GF-D8 (cell line): ENCODE data around the gene DBN1.
A peak's percentile ranks its signal among the peaks of the same experiment; 100 is the strongest.

Experiments used
- DNase-seq: peaks from one replicate; lab custom pipeline; 2025; lab: John Stamatoyannopoulos, UW

DBN1 gene

GRCh38 chr5:177472460-177473442 lies 683 bp downstream of the DBN1 start:
- DNase-seq = no peak

DNA sequence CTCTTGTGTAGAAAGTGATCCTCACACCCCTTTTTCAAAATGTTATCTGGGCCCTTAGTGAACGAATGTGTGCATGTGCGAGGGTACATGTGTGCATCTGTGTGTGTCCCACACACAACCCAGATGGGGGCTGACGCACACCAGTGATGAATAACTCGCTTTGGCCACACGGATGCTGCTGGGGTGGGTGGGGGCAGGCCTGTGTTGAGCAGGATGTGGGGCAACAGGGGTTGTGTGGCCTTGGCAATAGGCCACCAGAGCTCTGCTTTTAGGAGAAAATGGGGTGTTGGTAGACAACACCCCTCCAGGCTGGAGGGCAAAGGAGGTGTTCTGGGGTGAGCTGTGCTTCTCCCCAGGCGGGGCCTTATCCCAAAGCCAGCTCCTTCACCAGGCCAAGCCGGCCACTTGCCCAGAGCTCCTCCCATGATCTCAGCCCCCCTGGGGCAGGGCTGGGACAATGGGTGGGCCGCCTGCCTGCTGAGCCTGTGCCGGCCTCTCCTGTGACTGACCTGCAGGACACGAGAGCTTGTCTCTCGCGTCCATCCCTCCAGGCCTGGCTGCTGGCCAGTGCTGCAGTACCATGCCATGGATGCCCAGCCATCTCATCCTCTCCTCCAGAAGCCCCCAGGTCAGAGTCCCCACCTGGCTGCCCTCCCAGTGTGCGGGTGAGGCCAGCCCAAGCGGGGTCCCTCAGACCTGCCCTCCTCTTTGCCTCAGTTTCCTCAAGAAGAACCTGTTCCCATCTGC lies 1.7 kb downstream of the DBN1 start:
- no peak for DNase-seq

DNA sequence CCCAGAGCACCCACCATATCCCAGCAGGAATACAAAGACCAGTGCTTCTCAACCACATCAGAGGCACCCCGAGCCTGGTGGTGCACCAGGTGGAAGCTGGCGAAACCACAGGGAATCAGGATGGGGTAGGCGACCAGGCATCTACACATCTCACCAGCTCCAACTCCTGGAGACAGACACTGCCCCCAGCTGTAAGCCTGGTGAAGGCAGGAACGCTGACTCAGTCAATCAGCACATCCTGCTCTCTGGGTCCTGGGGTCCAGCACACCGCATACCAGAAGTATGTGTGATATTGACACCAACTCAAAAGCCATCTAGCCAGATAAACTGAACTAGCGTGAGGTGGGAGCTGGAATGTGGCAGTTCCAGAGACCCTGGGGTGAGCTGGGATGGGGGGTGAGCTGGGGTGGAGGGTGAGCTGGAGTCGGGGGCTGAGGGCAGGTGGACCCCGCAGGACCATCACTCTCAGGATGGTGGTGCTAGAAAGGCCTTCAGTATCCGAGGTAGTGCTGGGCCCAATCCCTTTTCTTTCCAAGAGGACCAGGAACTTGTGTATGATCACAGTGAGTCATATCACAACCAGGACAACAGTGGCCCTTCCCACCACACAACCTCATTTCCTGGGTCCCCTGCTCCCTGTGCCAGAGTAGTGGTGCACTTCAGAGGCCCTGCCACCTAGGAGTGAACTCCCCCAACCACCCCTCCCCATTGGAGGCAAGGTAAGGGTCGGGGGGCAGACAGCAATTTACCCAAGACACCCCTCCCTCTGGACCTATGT lies 2.5 kb downstream of the DBN1 start:
- no peak for DNase-seq

- no peak for DNase-seq
Observed at GRCh38 chr5:177469750-177470525, 3.5 kb downstream of the DBN1 start.

GRCh38 chr5:177468685-177469628 lies 4.5 kb downstream of the DBN1 start:
- DNase-seq = no peak

GRCh38 chr5:177468329-177468684 lies 5.1 kb downstream of the DBN1 start:
- DNase-seq = no peak

DNA sequence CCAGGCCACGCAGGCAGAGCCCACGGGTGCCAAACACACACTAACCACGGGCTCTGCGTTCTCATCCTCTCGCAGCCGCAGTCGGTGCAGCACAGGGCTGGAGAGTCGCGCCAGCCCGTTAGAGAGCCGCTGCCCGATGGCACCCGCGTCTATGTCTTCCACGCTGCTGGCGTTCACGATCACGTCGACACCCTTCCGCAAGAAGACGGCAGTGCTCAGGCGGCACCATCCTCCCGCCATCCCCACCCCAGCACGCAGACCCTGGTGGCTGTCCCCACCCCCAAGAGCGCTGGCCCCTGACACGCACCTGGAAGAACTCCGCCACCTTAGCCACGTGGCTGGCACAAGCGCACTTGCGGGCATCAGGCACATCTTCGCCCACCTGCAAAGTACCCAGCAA lies 6.0 kb downstream of the DBN1 start:
- DNase-seq = no peak

GRCh38 chr5:177466861-177467260 lies 6.6 kb downstream of the DBN1 start:
- DNase-seq = no peak

- no peak for DNase-seq
Observed at GRCh38 chr5:177465044-177465443, 8.4 kb downstream of the DBN1 start.

GRCh38 chr5:177462021-177462670 lies 11.3 kb downstream of the DBN1 start:
- DNase-seq = peak; percentile 49

DNA sequence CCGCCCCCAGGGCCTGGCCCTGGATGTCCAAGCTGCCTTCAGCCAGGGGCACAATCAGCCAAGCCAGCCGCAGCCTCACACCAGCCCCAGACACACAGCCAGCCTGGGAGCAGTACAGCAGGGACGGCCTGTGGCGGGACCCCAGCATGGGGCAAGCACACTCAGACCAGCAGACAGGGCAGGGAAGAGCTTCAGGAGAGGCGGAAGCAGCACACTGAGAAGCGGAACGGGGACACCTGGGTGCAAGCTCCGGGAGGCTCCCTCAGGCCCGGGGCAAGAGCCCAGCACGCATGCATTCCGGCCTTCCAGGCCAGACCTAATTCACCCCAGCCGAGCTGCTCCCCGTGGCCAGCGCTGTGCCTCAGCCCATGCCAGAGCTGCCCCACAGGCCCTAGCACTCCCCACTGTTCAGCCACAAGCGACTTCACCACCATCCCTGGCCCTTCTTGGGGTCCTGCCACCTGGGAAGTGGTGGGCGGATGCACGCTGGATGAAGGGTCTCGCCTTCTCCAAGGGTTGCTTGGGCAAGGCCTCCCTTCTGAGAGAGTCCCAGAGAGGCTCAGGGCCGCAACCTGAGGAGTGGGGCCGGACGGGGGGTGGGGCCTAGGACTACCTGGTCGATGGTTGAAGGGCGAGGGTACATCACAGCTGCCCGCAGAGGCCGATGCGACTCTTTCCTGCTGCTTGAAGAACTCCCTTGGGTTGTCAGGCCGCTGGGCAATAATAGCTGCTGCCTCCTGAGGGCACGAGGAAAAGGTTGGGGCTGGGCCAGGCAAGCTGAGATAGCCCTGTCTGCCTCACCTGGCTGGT lies 13.4 kb downstream of the DBN1 start:
- no peak for DNase-seq

DNA sequence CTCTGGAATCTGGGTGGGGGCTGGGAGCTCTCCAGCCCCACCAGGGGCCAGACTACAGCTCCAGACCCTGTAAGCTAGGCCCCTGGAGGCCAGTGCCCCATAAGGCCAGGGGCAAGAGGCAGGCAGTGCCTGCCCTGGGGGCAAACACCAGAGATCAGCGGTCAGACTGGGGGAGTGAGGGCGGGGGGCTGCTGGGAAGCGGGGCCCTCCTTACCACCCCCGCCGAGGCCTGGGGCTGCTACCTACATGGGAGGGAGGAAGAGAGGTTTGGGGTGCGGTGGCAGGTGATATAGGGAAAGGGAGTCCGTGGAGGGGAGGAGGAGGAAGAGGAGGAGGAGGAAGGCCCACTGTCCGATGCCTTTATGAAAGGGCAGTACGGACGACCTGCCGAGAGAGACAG lies 14.1 kb downstream of the DBN1 start:
- no peak for DNase-seq

- DNase-seq = no peak
Observed at GRCh38 chr5:177458912-177459350, 14.5 kb downstream of the DBN1 start.

DNA sequence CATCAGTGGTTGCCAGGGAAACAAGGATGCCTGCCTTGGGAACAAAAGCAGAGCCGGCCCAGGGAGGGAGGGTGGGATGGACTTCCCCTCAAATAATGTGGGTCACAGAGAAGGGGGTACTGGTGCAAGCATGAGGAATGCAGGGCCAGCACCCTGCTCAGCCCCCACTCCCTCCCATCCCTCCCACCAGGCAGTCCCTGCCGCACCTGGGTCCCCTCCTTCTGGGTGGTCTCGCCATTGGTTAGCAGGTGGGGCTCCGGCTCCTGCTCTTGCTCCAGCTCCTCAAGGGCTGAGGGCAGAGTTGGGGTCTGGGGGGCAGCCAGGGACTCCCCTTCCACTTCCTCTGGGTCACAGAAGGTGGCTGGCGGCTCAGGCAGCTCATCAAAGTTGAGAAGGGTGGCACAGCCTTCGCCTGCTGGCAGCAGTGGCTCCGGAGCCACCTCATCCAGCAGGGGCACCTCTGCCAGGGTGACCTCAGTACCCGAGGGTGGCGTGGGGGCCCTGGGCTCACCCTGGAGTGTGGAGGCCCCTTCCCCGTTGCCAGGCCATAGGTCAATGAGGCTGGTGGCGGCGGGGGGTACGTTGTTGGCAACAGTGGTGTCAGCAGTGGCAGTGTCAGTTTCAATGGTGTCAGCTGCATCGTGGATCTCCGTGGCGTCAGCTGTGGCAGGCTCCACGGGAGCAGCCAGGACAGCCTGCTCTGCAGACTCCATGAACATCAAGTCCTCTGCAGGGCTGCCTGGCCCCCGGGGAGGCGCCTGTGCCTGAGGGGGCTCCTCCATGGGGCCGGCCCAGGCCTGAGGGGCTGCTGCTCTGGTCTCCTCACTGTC lies 15.4 kb downstream of the DBN1 start:
- DNase-seq = no peak

DNA sequence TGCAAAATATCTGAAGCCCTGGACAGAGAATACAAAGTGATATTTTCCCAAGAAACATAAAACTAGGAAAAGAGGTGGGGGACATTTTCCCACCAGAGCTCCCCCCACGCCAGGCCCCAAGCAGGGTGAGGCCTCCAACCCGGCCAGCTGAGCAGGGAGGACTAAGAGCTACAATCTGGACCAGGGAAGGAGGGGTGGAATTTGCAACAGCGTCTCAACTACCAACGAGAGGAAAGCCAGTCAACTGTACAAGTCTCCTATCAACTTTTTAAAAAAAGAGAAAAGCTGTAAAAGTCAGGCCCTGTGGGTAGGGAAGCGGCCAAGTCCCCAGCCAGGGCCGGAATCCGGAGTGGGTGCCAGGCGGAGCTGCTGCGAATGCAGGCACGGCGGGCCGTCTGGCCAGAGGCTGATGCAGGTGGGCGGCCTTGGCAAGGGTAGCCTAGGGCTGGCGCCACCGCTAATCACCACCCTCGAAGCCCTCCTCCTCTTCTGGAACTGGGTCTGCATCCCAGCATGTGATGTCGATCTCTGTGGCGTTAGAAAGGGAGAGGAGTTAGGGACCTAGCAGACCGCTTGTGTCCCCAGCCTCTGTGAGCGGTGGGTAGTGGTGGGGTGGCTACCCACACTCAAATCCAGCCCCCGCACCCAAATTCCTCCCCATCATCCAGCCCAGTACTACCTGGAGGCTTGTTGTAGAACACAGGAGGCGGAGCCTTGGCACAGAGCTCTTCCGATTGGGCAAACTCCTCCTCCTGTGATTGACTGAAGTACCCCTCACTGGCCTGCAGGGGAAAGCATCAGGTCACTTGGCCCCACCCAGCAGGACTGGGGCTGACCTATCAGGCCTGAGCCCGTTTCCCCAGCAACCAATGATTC lies 16.2 kb downstream of the DBN1 start:
- peak; percentile 50 for DNase-seq

DNA sequence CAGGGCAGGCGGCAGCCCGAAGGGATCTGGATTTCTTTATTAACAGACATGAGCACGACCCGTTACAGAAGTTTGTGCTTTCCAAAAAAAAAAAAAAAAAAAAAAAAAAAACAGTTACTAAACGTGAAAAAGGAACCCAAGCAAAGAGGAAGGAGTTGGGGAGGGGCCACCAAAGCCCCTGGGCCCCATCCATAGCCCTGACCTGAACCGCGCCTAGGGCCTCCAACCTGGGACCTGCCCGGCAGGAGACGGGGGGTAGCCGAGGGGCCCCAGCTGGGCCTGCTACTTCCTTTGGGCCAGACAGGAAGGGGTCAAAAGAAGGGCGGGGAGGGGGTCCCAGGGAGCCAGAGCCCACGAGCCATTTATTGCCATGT lies 16.9 kb downstream of the DBN1 start:
- DNase-seq = no peak
